ENCODE measurements around the gene RAC3.

Gene RAC3

GRCh38 chr17:82031303-82031884, at the start of gene RAC3:
RAC3 (plus strand) TSS chr17:82031678; CDS start chr17:82031762, 84 bp downstream.
- DNase-seq (ENCODE audit: insufficient read length, low spot score) (no peak), FAIRE-seq (no peak)
- TF ChIP-seq CTCF (IDR thresholded peaks at IDR 0.05; ENCODE audit: insufficient read depth, missing control alignments): no peak

GRCh38 chr17:81983011-81983638, 48.4 kb upstream of the RAC3 start:
- no peak for FAIRE-seq
- DNase-seq (ENCODE audit: insufficient read length, low spot score): no peak
- no peak for TF ChIP-seq CTCF (IDR thresholded peaks at IDR 0.05; ENCODE audit: insufficient read depth, missing control alignments)

- FAIRE-seq: no peak
- no peak for DNase-seq (ENCODE audit: insufficient read length, low spot score)
- TF ChIP-seq CTCF (IDR thresholded peaks at IDR 0.05; ENCODE audit: insufficient read depth, missing control alignments): no peak
These were observed 47.7 kb upstream of the RAC3 start for GRCh38 chr17:81983639-81984373.

GRCh38 chr17:81984773-81985410, 46.6 kb upstream of the RAC3 start:
- no peak for TF ChIP-seq CTCF (IDR thresholded peaks at IDR 0.05; ENCODE audit: insufficient read depth, missing control alignments)
- FAIRE-seq (no peak), DNase-seq (ENCODE audit: insufficient read length, low spot score) (no peak)

GRCh38 chr17:81986606-81987005, 44.9 kb upstream of the RAC3 start:
- TF ChIP-seq CTCF (IDR thresholded peaks at IDR 0.05; ENCODE audit: insufficient read depth, missing control alignments): no peak
- FAIRE-seq: no peak
- no peak for DNase-seq (ENCODE audit: insufficient read length, low spot score)

- FAIRE-seq (no peak), DNase-seq (ENCODE audit: insufficient read length, low spot score) (no peak)
- no peak for TF ChIP-seq CTCF (IDR thresholded peaks at IDR 0.05; ENCODE audit: insufficient read depth, missing control alignments)
These were observed 44.2 kb upstream of the RAC3 start for GRCh38 chr17:81987161-81987770.

Measured in D721Med (cell line).